Left renal pelvis (tissue), 4 donors: Measurements from ENCODE around the gene SIGLEC15. TPM values are rescaled to one million over a fixed set of nuclear protein-coding genes. Genes with fewer than 3 reads are reported as not detected.
A peak's percentile ranks its signal among the peaks of the same experiment; 100 is the strongest.

Experiments
- DNase-seq, 4 donors: peaks; one replicate each; pipeline ENCODE4 v3.0.0-alpha.2; 2013; ENCODE audit warnings: low read depth in 4 of 4, low spot score in 3 of 4
- polyA plus RNA-seq, 4 donors: library from polyadenylated mRNA; unstranded; fragments of 120-200 nt; gene quantifications; one replicate each; pipeline ENCODE4 v1.2.1, GENCODE V29; 2013; ENCODE audit not compliant: insufficient read length in 4 of 4

SIGLEC15 gene
- polyA plus RNA-seq, 4 donors, result 0.46 to 1.0 (median 0.60) TPM

DNA sequence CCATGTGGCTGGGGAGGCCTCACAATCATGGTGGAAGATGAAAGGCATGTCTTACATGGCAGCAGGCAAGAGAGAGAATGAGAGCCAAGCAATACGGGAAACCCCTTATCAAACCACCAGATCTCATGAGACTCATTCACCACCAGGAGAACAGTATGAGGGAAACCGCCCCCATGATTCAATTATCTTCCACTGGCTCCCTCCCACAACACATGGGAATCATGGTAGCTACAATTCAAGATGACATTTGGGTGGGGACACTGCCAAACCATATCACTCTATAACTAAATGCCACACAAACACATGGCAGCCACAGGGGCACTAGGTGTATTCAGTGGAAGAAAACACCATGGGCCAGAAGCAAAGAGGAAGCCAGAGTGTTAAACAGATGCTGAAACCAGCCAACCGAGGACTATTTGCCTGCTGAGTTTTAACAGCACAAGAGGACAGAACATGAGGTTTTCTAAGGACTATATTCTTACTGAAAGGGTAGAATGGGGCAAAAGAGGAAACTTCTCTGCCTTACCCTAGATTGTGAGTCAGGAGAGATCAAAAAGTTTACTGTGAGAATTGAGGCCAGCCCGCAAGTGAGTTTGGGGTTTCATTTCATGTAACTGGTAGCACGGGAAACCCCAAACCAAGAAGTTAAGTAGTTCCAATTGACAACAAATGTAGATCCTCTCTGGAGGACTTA lies 49.2 kb downstream of the SIGLEC15 start:
- DNase-seq, result no peak

DNA sequence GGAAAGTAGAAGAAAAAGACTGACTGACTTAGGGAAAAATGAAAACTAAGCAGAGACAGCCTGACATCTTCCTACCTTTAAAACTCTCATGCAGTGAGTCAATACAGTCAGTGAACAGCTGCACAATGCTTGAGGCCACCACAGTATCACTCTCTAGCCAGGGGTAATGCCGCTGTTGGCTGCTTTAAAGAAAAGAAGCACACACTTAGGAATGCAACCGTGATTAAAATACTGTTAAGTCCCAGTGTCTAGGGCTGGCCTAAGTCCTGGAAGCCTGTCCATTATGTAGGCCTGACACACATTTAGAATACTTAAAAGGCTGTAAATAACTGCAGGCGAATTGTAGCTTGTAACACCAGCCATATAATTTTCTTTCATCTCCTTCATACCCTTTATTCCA lies 50.7 kb downstream of the SIGLEC15 start:
- DNase-seq, result no peak

DNA sequence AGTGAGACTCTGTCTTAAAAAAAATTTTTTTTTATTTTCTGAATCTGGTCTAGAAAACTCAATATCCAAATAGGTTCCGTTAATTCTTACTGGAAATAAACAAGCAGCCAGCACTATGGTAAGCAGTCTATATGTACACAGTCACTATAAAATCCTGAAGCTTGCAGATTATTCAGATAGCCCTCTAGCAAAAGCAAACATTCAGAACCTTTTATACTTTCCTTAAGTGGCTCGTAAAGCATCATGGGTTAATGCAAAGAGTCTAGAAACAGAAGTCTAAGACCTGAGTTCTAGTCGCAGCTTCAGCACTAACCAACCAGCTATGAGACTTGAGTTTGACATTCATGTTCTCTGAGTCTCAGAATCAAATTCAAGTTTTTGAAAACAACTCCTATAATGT lies 51.9 kb downstream of the SIGLEC15 start:
- no peak for DNase-seq

DNA sequence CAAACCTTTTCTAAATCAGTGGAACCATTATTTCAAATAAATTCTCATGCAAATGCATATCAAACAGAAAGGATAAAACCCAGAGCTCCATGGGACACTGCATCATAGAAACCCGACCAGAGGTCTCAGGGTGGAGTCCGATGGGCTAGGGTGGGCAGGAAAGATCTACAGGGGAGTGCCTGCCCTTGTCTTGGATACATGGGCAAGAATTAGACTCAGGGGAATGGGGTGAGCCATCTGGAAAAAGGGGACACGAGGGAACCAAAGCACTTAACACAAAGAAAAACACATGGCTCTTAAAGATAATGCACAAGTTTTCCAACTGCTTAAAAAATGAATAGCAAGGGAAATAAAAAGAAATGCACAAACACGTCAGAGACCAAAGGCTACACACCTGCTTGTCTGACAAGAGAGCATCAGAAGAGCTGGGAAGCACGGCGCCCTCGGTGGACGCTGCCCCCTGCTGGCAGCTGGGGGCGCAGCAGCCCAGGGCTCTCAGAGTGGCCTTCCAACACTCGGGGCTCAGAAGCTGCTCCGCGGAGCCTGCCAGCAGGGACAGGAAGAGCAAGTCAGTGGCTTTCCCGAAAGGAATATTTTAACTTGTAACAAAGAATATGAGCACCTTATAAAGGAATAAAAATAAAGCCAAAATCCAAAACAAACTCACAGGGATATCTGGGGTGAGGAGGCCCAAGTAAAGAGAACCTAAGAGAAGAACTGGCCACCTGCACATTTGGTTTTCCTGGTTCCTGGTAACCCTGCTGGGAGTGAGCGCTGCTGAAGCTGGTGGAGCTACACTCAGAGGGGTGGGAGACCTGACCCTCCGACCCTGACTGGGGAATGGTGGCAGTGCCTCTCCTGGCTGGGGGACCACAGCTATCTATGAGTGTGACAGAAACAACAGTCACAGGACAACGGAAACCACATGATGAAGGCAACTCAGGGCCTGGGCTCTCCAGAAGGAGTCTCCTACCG lies 54.5 kb downstream of the SIGLEC15 start:
- DNase-seq, result peak; percentile 22 to 45 (median 32)

DNA sequence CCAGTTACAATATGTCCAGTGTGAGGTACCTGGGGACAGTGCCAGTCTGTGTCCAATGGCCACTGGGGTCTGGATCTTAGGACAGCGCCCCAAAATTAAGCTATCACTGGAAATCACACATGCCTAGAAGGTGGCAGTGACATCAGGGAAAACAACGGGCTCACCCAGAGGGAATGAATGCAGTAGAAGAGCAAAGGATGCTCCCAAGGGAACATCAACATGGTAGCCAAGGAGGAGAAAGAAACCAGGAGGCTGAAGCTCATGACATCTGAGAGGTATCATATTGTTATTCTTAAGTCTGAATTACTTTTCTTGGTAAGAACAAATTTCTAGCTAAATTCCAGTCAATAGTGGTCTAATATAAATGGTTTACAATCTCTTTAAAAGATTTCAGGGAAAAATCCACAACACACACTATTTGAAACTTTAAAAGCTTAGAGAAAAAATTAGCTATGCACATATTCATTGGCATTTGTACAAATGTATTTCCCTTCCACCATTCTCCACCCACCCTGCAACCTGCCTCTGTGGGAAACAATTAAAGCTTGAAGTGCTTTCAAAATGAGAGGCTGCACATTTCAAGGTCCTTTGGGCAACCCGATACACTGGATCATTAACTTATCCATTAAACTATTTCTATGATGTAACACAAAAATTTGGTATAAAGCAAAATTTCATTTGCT lies 55.5 kb downstream of the SIGLEC15 start:
- DNase-seq, result no peak

DNA sequence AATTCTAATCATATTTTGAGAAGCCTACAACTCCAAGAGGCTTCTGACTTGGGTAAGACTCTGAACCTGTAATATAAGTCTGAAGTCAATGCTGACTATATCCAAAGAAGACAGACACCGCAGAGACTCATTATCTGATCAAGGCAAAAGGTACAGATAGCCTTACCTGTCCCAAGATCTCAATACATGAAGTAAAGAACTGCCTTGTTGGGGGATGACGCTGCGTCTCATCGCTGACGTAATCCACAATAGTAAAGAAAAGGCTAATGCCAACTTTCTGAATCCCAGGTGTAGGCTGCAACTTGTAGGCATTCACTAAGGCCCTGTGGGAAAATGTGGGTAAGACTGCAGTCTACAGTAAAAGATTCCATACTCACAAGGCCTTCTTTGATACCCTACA lies 62.1 kb downstream of the SIGLEC15 start:
- no peak for DNase-seq

DNA sequence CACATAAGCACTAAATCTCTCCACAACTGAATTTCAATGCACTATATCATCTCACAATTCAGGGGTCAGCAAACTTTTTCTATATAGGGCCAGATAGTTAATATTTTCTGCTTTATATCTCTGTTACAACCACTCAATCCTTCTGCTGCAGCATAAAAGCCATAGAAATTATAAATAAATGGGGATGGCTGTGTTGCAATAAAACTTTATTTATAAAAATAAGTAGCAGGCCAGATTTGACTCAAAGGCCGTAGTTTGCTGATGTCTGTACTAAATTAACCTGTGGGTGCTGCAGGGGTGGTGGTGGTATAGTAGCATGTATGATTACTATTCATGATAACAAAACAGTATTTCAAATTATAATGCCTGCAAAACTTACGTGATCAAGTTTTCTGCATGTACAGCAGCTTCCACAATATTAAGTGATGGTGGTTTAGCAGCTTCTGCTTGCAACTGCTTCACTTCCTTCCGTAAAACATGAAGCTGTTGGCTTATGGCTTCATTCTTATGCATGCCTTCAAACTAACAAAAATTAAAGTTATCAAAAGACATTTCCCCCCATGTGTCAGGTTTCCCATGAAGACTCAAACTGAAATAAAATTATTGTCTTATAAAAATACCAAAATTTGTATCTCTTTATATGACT lies 64.1 kb downstream of the SIGLEC15 start:
- DNase-seq, result no peak

DNA sequence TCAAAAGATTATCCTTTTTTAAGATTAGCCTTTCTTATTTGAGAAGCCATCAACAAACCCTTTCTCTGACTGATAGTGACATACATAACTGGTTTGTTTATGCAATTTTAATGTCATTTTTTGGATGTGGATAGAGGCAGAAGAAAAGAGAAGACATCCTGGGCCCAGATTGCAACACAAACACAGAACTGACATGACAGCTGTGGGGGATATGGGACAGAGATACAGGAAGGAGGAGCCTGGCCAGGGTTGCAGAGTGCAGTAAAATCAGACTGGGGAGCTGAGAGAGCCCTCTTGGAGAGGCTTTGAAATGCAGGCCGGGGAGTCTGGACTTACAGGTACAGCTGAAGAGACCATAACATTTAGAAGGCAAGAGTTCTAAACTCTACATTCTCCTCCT lies 65.1 kb downstream of the SIGLEC15 start:
- no peak for DNase-seq

DNA sequence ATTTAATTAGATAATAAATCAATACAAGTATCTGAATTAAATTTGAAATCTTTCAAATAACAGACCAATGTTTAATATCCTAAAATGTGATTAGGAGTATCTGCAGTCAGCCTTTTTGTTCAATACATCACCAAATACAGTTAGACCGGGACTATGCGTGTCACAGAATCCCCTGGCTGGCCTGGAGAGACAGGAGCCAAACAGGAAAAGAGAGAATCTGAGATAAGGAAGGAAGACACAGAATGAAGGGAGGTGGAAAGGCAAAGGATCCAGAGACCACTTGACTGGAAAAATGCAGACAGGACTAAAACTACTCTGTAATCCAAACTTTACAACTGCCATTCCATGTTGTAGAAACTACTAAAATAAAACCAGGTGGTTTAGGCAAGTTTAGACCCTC lies 66.3 kb downstream of the SIGLEC15 start:
- no peak for DNase-seq

Other genes starting within 250 kb of the SIGLEC15 start
- gene SLC14A2, start 210.2 kb upstream of the SIGLEC15 start, polyA plus RNA-seq, result 10 to 100 TPM in 3 of 4 donors, under 1 TPM in 1; 0.85 to 17.8 (median 12.1) TPM
- 1 to 10 TPM; 4.3 to 9.9 (median 4.7) TPM for gene SLC14A1, start 101.5 kb upstream of the SIGLEC15 start, polyA plus RNA-seq
- gene EPG5, start 141.7 kb downstream of the SIGLEC15 start, polyA plus RNA-seq, result 10 to 100 TPM; 18.3 to 33.2 (median 19.7) TPM
- gene PSTPIP2, start 246.6 kb downstream of the SIGLEC15 start, polyA plus RNA-seq, result 10 to 100 TPM in 2 of 4 donors, 1 to 10 TPM in 2; 4.7 to 11.9 (median 10.4) TPM